Left renal cortex interstitium (tissue), 4 donors: ENCODE results near the gene CETP. TPM values are rescaled to one million over a fixed set of nuclear protein-coding genes. Genes with fewer than 3 reads are reported as not detected.

Source experiments
- DNase-seq, 4 donors: peaks; one replicate each; pipeline ENCODE4 v3.0.0-alpha.2; 2013; ENCODE audit warnings: low read depth in 4 of 4, low spot score in 2 of 4, missing footprints in 1 of 4
- polyA plus RNA-seq, 4 donors: library from polyadenylated mRNA; unstranded; fragments of 120-200 nt; gene quantifications; one replicate each; pipeline ENCODE4 v1.2.1, GENCODE V29; 2013; ENCODE audit not compliant: insufficient read length in 4 of 4

CETP gene
- polyA plus RNA-seq, 4 donors: 10.0 to 15.3 (median 11.4) TPM

- DNase-seq: no peak
Observed at GRCh38 chr16:57016301-57016700, 54.6 kb downstream of the CETP start.

DNA sequence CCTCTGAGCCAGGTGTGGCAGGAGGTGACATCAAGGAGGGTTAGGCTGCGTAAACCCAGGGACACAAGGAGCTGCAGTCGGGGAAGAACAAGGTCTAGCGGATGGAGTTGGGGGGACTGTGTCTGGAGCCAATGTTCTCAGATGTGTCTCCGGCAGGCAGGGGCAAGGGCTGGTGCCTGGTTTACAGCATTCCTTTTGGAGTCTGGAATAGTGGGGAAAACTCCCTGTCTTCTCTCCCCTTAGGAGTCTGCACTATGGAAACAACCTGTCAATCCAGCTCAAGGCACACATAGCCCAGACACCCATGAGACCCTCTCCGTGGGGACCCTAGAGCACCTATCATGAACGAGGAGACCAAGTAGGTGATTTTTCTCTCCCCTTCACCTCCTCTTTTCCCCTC lies 55.1 kb downstream of the CETP start:
- no peak for DNase-seq

DNA sequence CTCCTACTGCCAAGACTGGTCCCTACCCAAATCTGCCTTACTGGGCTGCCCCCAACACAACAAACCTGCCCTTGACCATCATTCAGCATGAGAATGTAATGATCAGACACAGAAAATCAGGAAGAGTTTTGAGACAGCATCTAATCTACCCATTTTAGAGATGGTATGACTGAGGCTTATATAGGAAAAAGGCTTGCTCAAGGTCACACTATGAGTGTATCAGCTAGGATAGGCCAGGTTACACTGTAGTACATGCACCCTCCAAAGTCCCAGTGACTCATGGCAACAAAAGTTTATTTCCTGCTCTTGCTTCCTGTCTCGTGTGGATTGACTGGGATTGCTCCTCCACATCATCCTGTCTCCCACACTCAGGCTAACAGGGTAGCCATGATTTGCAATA lies 55.5 kb downstream of the CETP start:
- DNase-seq: no peak

DNA sequence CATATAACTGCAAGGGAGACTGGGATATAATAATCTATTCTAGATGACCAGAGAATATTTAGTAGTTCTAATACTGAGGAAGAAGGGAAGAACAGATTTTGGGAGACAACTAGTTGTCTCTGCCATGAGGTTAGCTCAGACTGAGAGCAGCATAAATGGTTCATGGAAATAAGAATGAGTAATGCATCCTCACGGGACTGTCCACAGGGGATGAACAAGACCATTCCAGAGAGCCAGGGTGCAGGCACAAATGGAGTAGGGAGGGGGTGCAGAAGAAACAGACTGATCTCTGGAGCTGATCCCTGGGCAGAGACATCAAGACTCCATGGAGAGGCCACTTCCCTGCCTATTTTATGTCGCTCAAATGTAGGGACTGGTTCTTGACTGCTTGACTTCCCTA lies 58.0 kb downstream of the CETP start:
- no peak for DNase-seq

DNA sequence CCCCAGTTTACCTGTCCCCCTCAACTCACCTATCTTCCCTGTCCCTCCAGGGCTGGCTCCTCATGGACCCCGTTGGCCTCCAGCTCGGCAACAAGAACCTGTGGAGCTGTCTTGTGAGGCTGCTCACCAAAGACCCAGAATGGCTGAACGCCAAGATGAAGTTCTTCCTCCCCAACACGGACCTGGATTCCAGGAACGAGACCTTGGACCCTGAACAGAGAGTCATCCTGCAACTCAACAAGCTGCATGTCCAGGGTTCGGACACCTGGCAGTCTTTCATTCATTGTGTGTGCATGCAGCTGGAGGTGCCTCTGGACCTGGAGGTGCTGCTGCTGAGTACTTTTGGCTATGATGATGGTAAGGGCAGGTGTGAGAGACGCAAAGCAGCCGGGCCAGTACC lies 58.9 kb downstream of the CETP start:
- DNase-seq: no peak

- no peak for DNase-seq
Observed at GRCh38 chr16:57021757-57022156, 60.0 kb downstream of the CETP start.

DNA sequence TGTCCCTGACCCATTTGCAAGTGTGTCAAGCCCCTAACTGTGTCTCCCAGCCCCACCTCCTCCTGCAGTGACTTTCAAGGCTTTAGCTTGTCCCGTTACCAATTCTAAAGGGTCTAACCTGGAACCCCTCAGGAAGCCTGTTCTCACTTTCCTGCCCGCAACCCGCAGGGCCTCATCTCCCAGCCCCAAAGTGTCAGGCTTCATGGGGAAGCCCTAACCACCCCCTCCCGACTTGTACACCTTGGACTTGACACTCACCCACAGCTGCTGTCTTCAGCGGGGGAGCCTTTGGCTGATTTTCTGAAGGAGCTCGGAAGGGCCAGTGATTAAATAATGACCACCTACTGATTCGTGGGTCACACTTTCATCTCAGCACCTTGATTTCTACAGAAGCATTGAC lies 60.7 kb downstream of the CETP start:
- DNase-seq: no peak

DNA sequence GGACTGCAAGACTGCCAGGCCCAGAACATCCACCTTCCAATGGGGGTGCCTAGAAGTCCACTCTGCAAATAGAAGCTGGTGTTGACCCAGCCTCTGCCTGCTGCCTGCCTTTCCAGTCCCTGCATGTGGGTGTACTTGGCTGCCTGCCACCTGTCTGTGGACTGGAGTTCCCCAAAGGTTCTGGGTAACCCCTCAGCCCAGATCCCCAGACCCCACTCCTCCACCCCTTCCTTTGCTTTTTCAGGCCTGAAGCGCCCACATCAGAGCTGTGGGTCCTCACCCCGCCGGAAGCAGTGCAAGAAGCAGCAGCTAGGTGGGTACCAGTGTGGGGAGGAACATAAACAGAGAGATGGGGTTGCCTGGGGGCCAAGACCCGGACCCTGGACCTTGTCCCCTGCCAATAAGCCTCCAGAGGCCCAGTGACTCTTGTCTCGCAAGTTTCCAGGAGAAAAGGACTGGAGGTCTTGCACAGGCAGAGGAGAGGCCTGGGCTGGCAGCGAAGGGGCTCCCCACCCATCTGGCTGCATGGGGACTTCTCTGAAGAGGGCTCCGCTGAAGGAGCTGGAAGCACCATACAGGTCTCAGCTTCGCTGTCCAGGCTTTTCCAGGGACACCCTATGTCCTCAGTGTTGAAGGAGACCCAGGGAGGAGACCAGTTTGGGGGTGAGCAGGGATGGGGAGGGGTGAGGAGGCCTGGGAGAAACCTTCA lies 61.9 kb downstream of the CETP start:
- DNase-seq: no peak

DNA sequence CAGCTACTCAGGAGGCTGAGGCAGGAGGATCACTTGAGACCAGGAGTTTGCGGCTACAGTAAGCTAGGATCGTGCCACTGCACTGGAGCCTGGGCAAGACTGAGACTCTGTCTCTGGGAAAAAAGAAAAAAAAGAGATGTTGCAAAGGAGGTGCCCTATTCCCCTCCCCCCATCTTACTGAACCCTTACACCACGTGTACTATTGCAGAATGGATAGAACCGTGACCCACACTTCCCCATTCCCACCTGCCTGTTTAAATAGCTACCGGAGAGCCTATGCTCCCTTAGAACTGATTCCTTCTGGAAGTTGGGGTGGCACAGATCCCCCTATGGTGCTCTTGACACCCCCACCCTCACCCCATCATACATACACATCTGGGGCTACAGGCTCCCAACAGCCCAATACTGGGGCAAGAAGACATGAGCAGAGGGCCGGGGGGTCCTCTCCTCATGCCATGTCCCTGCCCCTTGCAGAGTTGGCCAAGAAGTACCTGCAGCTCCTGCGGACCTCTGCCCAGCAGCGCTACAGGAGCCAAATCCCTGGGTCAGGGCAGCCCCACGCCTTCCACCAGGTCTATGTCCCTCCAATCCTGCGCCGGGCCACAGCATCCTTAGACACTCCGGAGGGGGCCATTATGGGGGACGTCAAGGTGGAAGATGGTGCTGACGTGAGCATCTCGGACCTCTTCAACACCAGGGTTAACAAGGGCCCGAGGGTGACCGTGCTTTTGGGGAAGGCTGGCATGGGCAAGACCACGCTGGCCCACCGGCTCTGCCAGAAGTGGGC lies 63.3 kb downstream of the CETP start:
- no peak for DNase-seq

- no peak for DNase-seq
Observed at GRCh38 chr16:57025941-57026777, 64.4 kb downstream of the CETP start.

DNA sequence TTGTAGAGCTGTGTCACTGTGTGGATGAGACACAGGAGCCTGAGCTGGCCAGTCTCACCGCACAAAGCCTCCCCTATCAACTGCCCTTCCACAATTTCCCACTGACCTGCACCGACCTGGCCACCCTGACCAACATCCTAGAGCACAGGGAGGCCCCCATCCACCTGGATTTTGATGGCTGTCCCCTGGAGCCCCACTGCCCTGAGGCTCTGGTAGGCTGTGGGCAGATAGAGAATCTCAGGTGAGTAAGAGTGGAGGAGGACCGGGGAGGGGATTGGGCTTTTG lies 65.0 kb downstream of the CETP start:
- DNase-seq: no peak

- DNase-seq: no peak
Observed at GRCh38 chr16:57027067-57027466, 65.3 kb downstream of the CETP start.

- DNase-seq: no peak
Observed at GRCh38 chr16:57028086-57028485, 66.3 kb downstream of the CETP start.

- no peak for DNase-seq
Observed at GRCh38 chr16:57029161-57030160, 67.7 kb downstream of the CETP start.

DNA sequence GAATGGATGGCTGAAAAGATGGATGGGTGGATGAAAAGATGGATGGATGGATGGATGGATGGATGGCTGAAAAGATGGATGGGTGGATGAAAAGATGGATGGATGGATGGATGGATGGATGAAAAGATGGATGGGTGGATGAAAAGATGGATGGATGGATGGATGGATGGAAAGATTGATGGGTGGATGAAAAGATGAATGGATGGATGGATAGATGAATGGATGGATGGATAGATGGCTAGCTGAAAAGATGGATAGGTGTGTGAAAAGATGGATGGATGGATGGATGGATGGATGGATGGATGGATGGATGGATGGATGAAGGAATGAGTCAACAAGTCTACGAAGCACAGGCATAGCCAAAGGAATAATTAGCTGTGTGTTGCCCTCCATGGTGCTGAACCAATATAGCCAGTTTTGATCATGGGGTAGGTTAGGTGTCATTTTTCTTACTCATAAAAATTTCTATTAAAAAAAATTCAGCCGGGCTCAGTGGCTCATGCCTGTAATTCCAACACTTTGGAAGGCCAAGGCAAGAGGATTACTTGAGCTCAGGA lies 68.7 kb downstream of the CETP start:
- no peak for DNase-seq

DNA sequence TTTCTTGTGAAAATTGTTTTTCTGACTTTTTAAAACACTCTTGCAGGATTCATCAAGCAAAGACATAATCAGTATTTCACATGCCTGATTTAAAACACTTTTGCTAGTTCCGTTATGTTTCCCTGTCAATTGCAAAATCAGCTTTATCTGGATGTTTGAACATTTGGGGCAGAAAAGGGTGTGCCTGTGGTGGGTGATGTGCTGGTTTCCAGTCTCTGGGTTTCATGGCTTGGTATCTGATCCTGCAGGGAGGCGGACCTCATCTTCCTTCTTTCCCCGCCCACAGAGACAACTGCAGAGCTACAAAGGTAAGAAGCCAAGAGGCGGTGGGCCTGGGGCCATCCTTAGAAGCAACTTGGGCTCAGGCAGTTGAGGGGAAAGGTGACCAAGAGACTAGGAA lies 69.4 kb downstream of the CETP start:
- DNase-seq: no peak

GRCh38 chr16:57032346-57032745 lies 70.6 kb downstream of the CETP start:
- no peak for DNase-seq

DNA sequence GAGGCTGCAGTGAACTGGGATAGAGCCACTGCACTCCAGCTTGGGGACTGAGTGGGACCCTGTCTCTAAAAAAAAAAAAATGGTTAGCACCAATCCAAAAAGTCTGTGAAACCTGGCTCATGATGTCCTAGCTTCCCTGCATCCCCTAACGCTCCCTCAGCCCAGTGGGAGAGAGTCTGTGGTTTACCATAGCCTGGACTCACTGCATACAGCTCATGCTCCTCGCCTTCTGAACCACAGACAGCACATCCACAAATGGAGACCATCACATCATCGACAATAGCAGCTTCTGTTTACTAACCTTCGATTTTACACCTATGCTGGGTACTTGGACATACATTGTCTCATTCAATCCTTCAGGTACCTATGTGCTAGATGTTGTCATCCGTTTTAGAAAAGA lies 71.2 kb downstream of the CETP start:
- no peak for DNase-seq
